Frontal cortex (tissue), 4 donors: ENCODE measurements around the gene GPR15LG. TPM values are rescaled to one million over a fixed set of nuclear protein-coding genes. Genes with fewer than 3 reads are reported as not detected.
"Not testable (repeated sequence)": the region's sequence is repeated elsewhere in the genome, so short reads cannot be mapped to it uniquely, and the experiment has no call there.

Experiments
- DNase-seq, 2 donors: peaks; one replicate each; pipeline ENCODE4 v3.0.0; 2012; ENCODE audit warnings: low spot score in 2 of 2
- FAIRE-seq: peaks from 2 replicates; lab custom pipeline; 2012; peaks lifted over from hg19 to GRCh38; lab: Jason Lieb, UNC
- total RNA-seq: library from RNA; depleted of rRNA; stranded (reverse); fragments of >200 nt; gene quantifications from one replicate; pipeline ENCODE4 v1.2.3, GENCODE V29; 2014
- donor health status: control.
- donor health status: control.
- donor health status: control.

The GPR15LG gene
- total RNA-seq: not detected

GRCh38 chr10:84173501-84173929, at the start of gene GPR15LG:
Gene GPR15LG, plus strand, starts transcription at chr10:84173801. Its CDS starts 51 bp downstream, at chr10:84173852.
- FAIRE-seq: no peak
- no peak for DNase-seq

GRCh38 chr10:84125910-84126784, 47.5 kb upstream of the GPR15LG start:
- not testable (repeated sequence) for FAIRE-seq, DNase-seq

- no peak for DNase-seq
- no peak for FAIRE-seq
Measured at GRCh38 chr10:84126785-84127167, 46.8 kb upstream of the GPR15LG start.

GRCh38 chr10:84135836-84136235, 37.8 kb upstream of the GPR15LG start:
- DNase-seq (no peak), FAIRE-seq (no peak)

- DNase-seq (no peak), FAIRE-seq (no peak)
Measured at GRCh38 chr10:84137811-84138210, 35.8 kb upstream of the GPR15LG start.

GRCh38 chr10:84138478-84139125, 35.0 kb upstream of the GPR15LG start:
- DNase-seq (no peak), FAIRE-seq (no peak)

- DNase-seq (peak; percentile 88 to 89), FAIRE-seq (peak; percentile 86)
Measured at GRCh38 chr10:84139126-84140035, 34.2 kb upstream of the GPR15LG start, which contains the start of gene GHITM. Gene GHITM, plus strand, starts transcription at chr10:84139509. Its CDS starts 1,992 bp downstream, at chr10:84141501.

GRCh38 chr10:84140036-84140379, 33.6 kb upstream of the GPR15LG start:
- DNase-seq: no peak
- FAIRE-seq: no peak

- DNase-seq (no peak), FAIRE-seq (no peak)
Measured at GRCh38 chr10:84147347-84147746, 26.3 kb upstream of the GPR15LG start.

- peak; percentile 18 to 26 for DNase-seq
- peak; percentile 90 for FAIRE-seq
Measured at GRCh38 chr10:84148006-84148597, 25.5 kb upstream of the GPR15LG start.

- no peak for DNase-seq
- FAIRE-seq: no peak
Measured at GRCh38 chr10:84149854-84150253, 23.7 kb upstream of the GPR15LG start.

- FAIRE-seq (no peak), DNase-seq (no peak)
Measured at GRCh38 chr10:84152769-84153168, 20.8 kb upstream of the GPR15LG start.

GRCh38 chr10:84155521-84155920, 18.1 kb upstream of the GPR15LG start:
- no peak for FAIRE-seq
- DNase-seq: no peak

- no peak for FAIRE-seq
- no peak for DNase-seq
Measured at GRCh38 chr10:84156009-84156408, 17.6 kb upstream of the GPR15LG start.

- FAIRE-seq: no peak
- no peak for DNase-seq
Measured at GRCh38 chr10:84156768-84157167, 16.8 kb upstream of the GPR15LG start.

GRCh38 chr10:84158061-84158460, 15.5 kb upstream of the GPR15LG start:
- DNase-seq (no peak), FAIRE-seq (no peak)

GRCh38 chr10:84158550-84158949, 15.1 kb upstream of the GPR15LG start:
- FAIRE-seq (no peak), DNase-seq (no peak)

GRCh38 chr10:84159076-84159685, 14.4 kb upstream of the GPR15LG start:
- FAIRE-seq (no peak), DNase-seq (no peak)

GRCh38 chr10:84160663-84161362, 12.8 kb upstream of the GPR15LG start:
- FAIRE-seq (no peak), DNase-seq (no peak)
